ENCODE results near the gene FTO.

DNA sequence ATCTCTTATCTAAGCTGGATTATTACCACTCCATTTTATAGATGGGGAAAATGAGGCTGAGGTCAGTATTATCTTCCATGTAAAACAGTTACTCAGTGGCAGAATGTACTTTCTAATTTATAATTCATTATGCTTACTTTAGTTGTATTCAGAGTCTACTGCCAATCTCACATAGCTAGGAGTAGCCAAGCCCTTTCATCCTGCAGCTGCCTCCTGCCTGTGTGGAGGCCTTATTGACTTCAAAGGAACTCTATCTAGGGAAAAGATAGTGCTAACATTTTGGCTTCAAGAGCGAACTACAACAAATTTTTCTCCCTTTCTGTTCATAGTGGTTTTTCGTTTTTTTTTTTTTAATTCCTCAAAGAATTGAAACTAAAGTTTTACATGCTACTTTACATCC is 13.2 kb upstream of the FTO start:
- TF ChIP-seq, protein P1, sequence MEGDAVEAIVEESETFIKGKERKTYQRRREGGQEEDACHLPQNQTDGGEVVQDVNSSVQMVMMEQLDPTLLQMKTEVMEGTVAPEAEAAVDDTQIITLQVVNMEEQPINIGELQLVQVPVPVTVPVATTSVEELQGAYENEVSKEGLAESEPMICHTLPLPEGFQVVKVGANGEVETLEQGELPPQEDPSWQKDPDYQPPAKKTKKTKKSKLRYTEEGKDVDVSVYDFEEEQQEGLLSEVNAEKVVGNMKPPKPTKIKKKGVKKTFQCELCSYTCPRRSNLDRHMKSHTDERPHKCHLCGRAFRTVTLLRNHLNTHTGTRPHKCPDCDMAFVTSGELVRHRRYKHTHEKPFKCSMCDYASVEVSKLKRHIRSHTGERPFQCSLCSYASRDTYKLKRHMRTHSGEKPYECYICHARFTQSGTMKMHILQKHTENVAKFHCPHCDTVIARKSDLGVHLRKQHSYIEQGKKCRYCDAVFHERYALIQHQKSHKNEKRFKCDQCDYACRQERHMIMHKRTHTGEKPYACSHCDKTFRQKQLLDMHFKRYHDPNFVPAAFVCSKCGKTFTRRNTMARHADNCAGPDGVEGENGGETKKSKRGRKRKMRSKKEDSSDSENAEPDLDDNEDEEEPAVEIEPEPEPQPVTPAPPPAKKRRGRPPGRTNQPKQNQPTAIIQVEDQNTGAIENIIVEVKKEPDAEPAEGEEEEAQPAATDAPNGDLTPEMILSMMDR (IDR thresholded peaks at IDR 0.05) = no peak
- TF ChIP-seq POLR2A (IDR thresholded peaks at IDR 0.05) (no peak), EP300 (IDR thresholded peaks at IDR 0.05) (no peak)

Data from tibial nerve (tissue), 4 donors.